Endothelial cell of umbilical vein (primary cell): ENCODE measurements around the gene DOLPP1. TPM values are rescaled to one million over a fixed set of nuclear protein-coding genes. Genes with fewer than 3 reads are reported as not detected.

Experiments
- BruUV-seq: library from RNA; stranded (reverse); fragments of 400-500 nt; replicated peaks from 2 replicates; lab custom pipeline; 2021; lab: Mats Ljungman, UMichigan
- CTCF ChIA-PET: fragments of 300-600, 350-600 bp; sonication (Branson Sonifier 250); formaldehyde crosslinking; loops from one replicate; lab custom pipeline; 2021; ENCODE audit warnings: antibody characterized with exemption, inconsistent platforms; lab: Charles Lee
- POLR2A ChIA-PET: fragments of 300-600, 350-600 bp; sonication (Branson Sonifier 250); formaldehyde crosslinking; loops from one replicate; lab custom pipeline; 2021; ENCODE audit warnings: antibody characterized with exemption, inconsistent platforms; lab: Charles Lee
- DNase-seq: peaks from one replicate; pipeline ENCODE4 v3.0.0-alpha.2; 2011; ENCODE audit warnings: low read depth, low spot score
- FAIRE-seq: peaks from 2 replicates; lab custom pipeline; 2011; peaks lifted over from hg19 to GRCh38; lab: Jason Lieb, UNC
- H2AFZ ChIP-seq: 2 replicates; pipeline ENCODE4 v1.6.0; 2012; ENCODE audit warnings: low read depth, low read length, control low read depth, inconsistent platforms
- H3K27ac ChIP-seq: 2 replicates; pipeline ENCODE4 v1.5.1; 2011; ENCODE audit warnings: low read depth, mild to moderate bottlenecking, control low read depth, low read length, moderate library complexity; ENCODE audit not compliant: insufficient read depth
- H3K27me3 ChIP-seq, 2 experiments: 2 replicates each; pipeline versions ENCODE4 v1.6.0 to v1.6.1; 2011; ENCODE audit warnings: low read length in 2 of 2, mixed read lengths in 1 of 2; ENCODE audit not compliant: control insufficient read depth in 2 of 2, insufficient read depth in 2 of 2
- H3K36me3 ChIP-seq, 2 experiments: 2 replicates in 1 of 2; 3 replicates in 1 of 2; pipeline ENCODE4 v1.5.1; 2011; ENCODE audit warnings: low read length in 2 of 2, mild to moderate bottlenecking in 1 of 2, moderate library complexity in 1 of 2; ENCODE audit not compliant: control insufficient read depth in 2 of 2, insufficient read depth in 2 of 2; ENCODE audit errors: extremely low read depth in 1 of 2
- H3K4me1 ChIP-seq: 3 replicates; pipeline ENCODE4 v1.5.1; 2011; ENCODE audit warnings: mild to moderate bottlenecking, low read length; ENCODE audit not compliant: control insufficient read depth, insufficient read depth; ENCODE audit errors: extremely low read depth
- H3K4me2 ChIP-seq: 2 replicates; pipeline ENCODE4 v1.6.1; 2011; ENCODE audit warnings: low read length, control low read depth, mixed read lengths; ENCODE audit not compliant: insufficient read depth
- H3K4me3 ChIP-seq, 3 experiments: fragments of 200-600 bp in 1 of 3; sonication (generic), shearing (Covaris generic) in 1 of 3; replicated peaks in 1 of 3; 2 replicates each; pipeline ENCODE4 v1.5.1; 2011 to 2016; ENCODE audit warnings: control low read depth in 3 of 3, low read length in 3 of 3, mild to moderate bottlenecking in 2 of 3, inconsistent platforms in 1 of 3, low read depth in 1 of 3, moderate library complexity in 1 of 3; ENCODE audit not compliant: insufficient read depth in 1 of 3
- H3K79me2 ChIP-seq: 2 replicates; pipeline ENCODE4 v1.6.0; 2012; ENCODE audit warnings: low read length, inconsistent platforms; ENCODE audit not compliant: control insufficient read depth, insufficient read depth
- H3K9ac ChIP-seq: replicated peaks from 2 replicates; pipeline ENCODE3; 2011; ENCODE audit warnings: low read length, control low read depth; ENCODE audit not compliant: insufficient read depth; ENCODE audit errors: extremely low read depth
- H3K9me1 ChIP-seq: replicated peaks from 3 replicates; pipeline ENCODE4 v1.6.0; 2011; ENCODE audit warnings: mild to moderate bottlenecking, low read length; ENCODE audit not compliant: control insufficient read depth, insufficient read depth; ENCODE audit errors: extremely low read depth
- H3K9me3 ChIP-seq: replicated peaks from 2 replicates; pipeline ENCODE4 v1.5.1; 2012; ENCODE audit warnings: low read length, inconsistent platforms; ENCODE audit not compliant: control insufficient read depth, insufficient read depth
- H4K20me1 ChIP-seq: replicated peaks from 2 replicates; pipeline ENCODE3; 2011; ENCODE audit warnings: mild to moderate bottlenecking, low read length; ENCODE audit not compliant: control insufficient read depth, insufficient read depth; ENCODE audit errors: extremely low read depth
- CTCF ChIP-seq, 2 donors: IDR thresholded peaks; 1 replicate in 1 of 2; 2 replicates in 1 of 2; pipeline ENCODE4 v1.5.1; 2011; ENCODE audit warnings: low read length in 2 of 2, mild to moderate bottlenecking in 2 of 2, moderate library complexity in 2 of 2, control low read depth in 1 of 2, inconsistent platforms in 1 of 2, low read depth in 1 of 2; ENCODE audit not compliant: insufficient read depth in 1 of 2; ENCODE audit errors: extremely low read depth in 1 of 2
- EZH2 ChIP-seq: IDR thresholded peaks from 2 replicates; pipeline ENCODE4 v1.6.1; 2012; ENCODE audit warnings: borderline replicate concordance, low read depth, mild to moderate bottlenecking, moderate library complexity, low read length, inconsistent platforms; ENCODE audit not compliant: severe bottlenecking
- FOS ChIP-seq: IDR thresholded peaks from 2 replicates; pipeline ENCODE4 v1.6.1; 2011; ENCODE audit warnings: mild to moderate bottlenecking, low read length, moderate library complexity, borderline replicate concordance; ENCODE audit not compliant: insufficient read depth
- GATA2 ChIP-seq: IDR thresholded peaks from 2 replicates; pipeline ENCODE4 v1.7.0; 2011; ENCODE audit warnings: low read depth, mild to moderate bottlenecking, moderate library complexity, mixed read lengths, low read length; ENCODE audit not compliant: insufficient read length, insufficient read depth
- JUN ChIP-seq: IDR thresholded peaks from 2 replicates; pipeline ENCODE4 v1.6.1; 2011; ENCODE audit warnings: borderline replicate concordance, low read depth; ENCODE audit not compliant: insufficient read length, insufficient read depth
- MAX ChIP-seq: IDR thresholded peaks from 2 replicates; pipeline ENCODE4 v1.6.1; 2011; ENCODE audit not compliant: insufficient read depth, insufficient read length
- MYC ChIP-seq: IDR thresholded peaks from one replicate; pipeline ENCODE4 v1.6.1; 2011; ENCODE audit warnings: mild to moderate bottlenecking, low read depth, low read length
- POLR2A ChIP-seq: IDR thresholded peaks from 2 replicates; pipeline ENCODE4 v1.6.1; 2012; ENCODE audit warnings: low read depth, mild to moderate bottlenecking, control low read depth, low read length
- POLR2AphosphoS5 ChIP-seq: IDR thresholded peaks from 2 replicates; pipeline ENCODE4 v1.6.1; 2012; ENCODE audit warnings: low read depth, mild to moderate bottlenecking, control low read depth, low read length, moderate library complexity; ENCODE audit not compliant: insufficient read depth
- dilution Hi-C: fragments of 300-500 bp; cut with MboI; formaldehyde crosslinking; loops from one replicate; pipeline ENCODE4 v1.15.0; 2019; ENCODE audit warnings: low sequenced_read_pairs; ENCODE audit not compliant: extremely low pct_ligation_motif_present
- intact Hi-C: fragments of 100-400 bp; cut with micrococcal nuclease; formaldehyde crosslinking; loops from one replicate; pipeline ENCODE4 v1.10.0; 2022
- polyA plus RNA-seq, 4 experiments: library from polyadenylated mRNA; depleted of rRNA in 3 of 4; stranded (reverse) in 3 of 4; unstranded in 1 of 4; fragments of >200 nt; gene quantifications; 2 replicates each; pipeline versions ENCODE4 v1.2.1 to v1.2.3, GENCODE V29; 2011 to 2012; ENCODE audit warnings: missing spikeins in 1 of 4
- total RNA-seq: library from RNA; stranded (reverse); gene quantifications from 2 replicates; pipeline ENCODE4 v1.2.3, GENCODE V29; 2021

DOLPP1 gene
- total and polyA plus RNA-seq, 2 donors (not counting 3 experiments of a cell fraction or from before 2014, with no cell fraction given), result 17.7 to 28.3 TPM

GRCh38 chr9:129042016-129042415 lies 38.9 kb upstream of the DOLPP1 start:
- FAIRE-seq (no peak), DNase-seq (no peak)
- BruUV-seq, result no TSS peak
- peaks cover 8% of the 10 kb centered on the region for H3K4me1 ChIP-seq
- H3K9me1 ChIP-seq, result no peaks in the 10 kb centered on the region
- peaks cover 7% of the 10 kb centered on the region for H3K79me2 ChIP-seq
- H3K4me2 ChIP-seq, result no peak overlapping the region
- no peaks in the 10 kb centered on the region for H3K9me3 ChIP-seq
- no peaks in the 10 kb centered on the region for H3K27me3 ChIP-seq
- ChIA-PET POLR2A (no interaction called here), CTCF (no interaction called here)
- no peak overlapping the region for H3K9ac ChIP-seq
- dilution Hi-C loops (no loop called here), intact Hi-C loops (no loop called here)
- peaks cover 0 to 17% of the 10 kb centered on the region in 2 experiments for H3K36me3 ChIP-seq
- no peaks in the 10 kb centered on the region for H4K20me1 ChIP-seq
- H2AFZ ChIP-seq, result no peak overlapping the region
- TF ChIP-seq GATA2, result no peak
- TF ChIP-seq MAX, result no peak
- no peak for TF ChIP-seq JUN
- TF ChIP-seq EZH2, result no peak
- no peak for TF ChIP-seq CTCF (IDR thresholded peaks at IDR 0.05; ENCODE audit: extremely low read depth in 1 of 2, insufficient read depth in 1 of 2, low read depth in 1 of 2, low read length in 2 of 2)
- no peak for TF ChIP-seq MYC
- TF ChIP-seq POLR2A, result no peak
- TF ChIP-seq POLR2AphosphoS5, result no peak
- no peak for TF ChIP-seq FOS
- H3K4me3 ChIP-seq, result no peak overlapping the region
- H3K27ac ChIP-seq, result no peak overlapping the region
